Endothelial cell of umbilical vein (primary cell): Measurements from ENCODE around the gene SLFN14. TPM values are rescaled to one million over a fixed set of nuclear protein-coding genes. Genes with fewer than 3 reads are reported as not detected.

Experiments
- BruUV-seq: library from RNA; stranded (reverse); fragments of 400-500 nt; replicated peaks from 2 replicates; lab custom pipeline; 2021; lab: Mats Ljungman, UMichigan
- CTCF ChIA-PET: fragments of 300-600, 350-600 bp; sonication (Branson Sonifier 250); formaldehyde crosslinking; loops from one replicate; lab custom pipeline; 2021; ENCODE audit warnings: antibody characterized with exemption, inconsistent platforms; lab: Charles Lee
- POLR2A ChIA-PET: fragments of 300-600, 350-600 bp; sonication (Branson Sonifier 250); formaldehyde crosslinking; loops from one replicate; lab custom pipeline; 2021; ENCODE audit warnings: antibody characterized with exemption, inconsistent platforms; lab: Charles Lee
- DNase-seq: peaks from one replicate; pipeline ENCODE4 v3.0.0-alpha.2; 2011; ENCODE audit warnings: low read depth, low spot score
- FAIRE-seq: peaks from 2 replicates; lab custom pipeline; 2011; peaks lifted over from hg19 to GRCh38; lab: Jason Lieb, UNC
- H2AFZ ChIP-seq: 2 replicates; pipeline ENCODE4 v1.6.0; 2012; ENCODE audit warnings: low read depth, low read length, control low read depth, inconsistent platforms
- H3K27ac ChIP-seq: 2 replicates; pipeline ENCODE4 v1.5.1; 2011; ENCODE audit warnings: low read depth, mild to moderate bottlenecking, control low read depth, low read length, moderate library complexity; ENCODE audit not compliant: insufficient read depth
- H3K27me3 ChIP-seq, 2 experiments: 2 replicates each; pipeline versions ENCODE4 v1.6.0 to v1.6.1; 2011; ENCODE audit warnings: low read length in 2 of 2, mixed read lengths in 1 of 2; ENCODE audit not compliant: control insufficient read depth in 2 of 2, insufficient read depth in 2 of 2
- H3K36me3 ChIP-seq, 2 experiments: 2 replicates in 1 of 2; 3 replicates in 1 of 2; pipeline ENCODE4 v1.5.1; 2011; ENCODE audit warnings: low read length in 2 of 2, mild to moderate bottlenecking in 1 of 2, moderate library complexity in 1 of 2; ENCODE audit not compliant: control insufficient read depth in 2 of 2, insufficient read depth in 2 of 2; ENCODE audit errors: extremely low read depth in 1 of 2
- H3K4me1 ChIP-seq: 3 replicates; pipeline ENCODE4 v1.5.1; 2011; ENCODE audit warnings: mild to moderate bottlenecking, low read length; ENCODE audit not compliant: control insufficient read depth, insufficient read depth; ENCODE audit errors: extremely low read depth
- H3K4me2 ChIP-seq: 2 replicates; pipeline ENCODE4 v1.6.1; 2011; ENCODE audit warnings: low read length, control low read depth, mixed read lengths; ENCODE audit not compliant: insufficient read depth
- H3K4me3 ChIP-seq, 3 experiments: fragments of 200-600 bp in 1 of 3; sonication (generic), shearing (Covaris generic) in 1 of 3; replicated peaks in 1 of 3; 2 replicates each; pipeline ENCODE4 v1.5.1; 2011 to 2016; ENCODE audit warnings: control low read depth in 3 of 3, low read length in 3 of 3, mild to moderate bottlenecking in 2 of 3, inconsistent platforms in 1 of 3, low read depth in 1 of 3, moderate library complexity in 1 of 3; ENCODE audit not compliant: insufficient read depth in 1 of 3
- H3K79me2 ChIP-seq: 2 replicates; pipeline ENCODE4 v1.6.0; 2012; ENCODE audit warnings: low read length, inconsistent platforms; ENCODE audit not compliant: control insufficient read depth, insufficient read depth
- H3K9ac ChIP-seq: replicated peaks from 2 replicates; pipeline ENCODE3; 2011; ENCODE audit warnings: low read length, control low read depth; ENCODE audit not compliant: insufficient read depth; ENCODE audit errors: extremely low read depth
- H3K9me1 ChIP-seq: replicated peaks from 3 replicates; pipeline ENCODE4 v1.6.0; 2011; ENCODE audit warnings: mild to moderate bottlenecking, low read length; ENCODE audit not compliant: control insufficient read depth, insufficient read depth; ENCODE audit errors: extremely low read depth
- H3K9me3 ChIP-seq: replicated peaks from 2 replicates; pipeline ENCODE4 v1.5.1; 2012; ENCODE audit warnings: low read length, inconsistent platforms; ENCODE audit not compliant: control insufficient read depth, insufficient read depth
- H4K20me1 ChIP-seq: replicated peaks from 2 replicates; pipeline ENCODE3; 2011; ENCODE audit warnings: mild to moderate bottlenecking, low read length; ENCODE audit not compliant: control insufficient read depth, insufficient read depth; ENCODE audit errors: extremely low read depth
- CTCF ChIP-seq, 2 donors: IDR thresholded peaks; 1 replicate in 1 of 2; 2 replicates in 1 of 2; pipeline ENCODE4 v1.5.1; 2011; ENCODE audit warnings: low read length in 2 of 2, mild to moderate bottlenecking in 2 of 2, moderate library complexity in 2 of 2, control low read depth in 1 of 2, inconsistent platforms in 1 of 2, low read depth in 1 of 2; ENCODE audit not compliant: insufficient read depth in 1 of 2; ENCODE audit errors: extremely low read depth in 1 of 2
- EZH2 ChIP-seq: IDR thresholded peaks from 2 replicates; pipeline ENCODE4 v1.6.1; 2012; ENCODE audit warnings: borderline replicate concordance, low read depth, mild to moderate bottlenecking, moderate library complexity, low read length, inconsistent platforms; ENCODE audit not compliant: severe bottlenecking
- FOS ChIP-seq: IDR thresholded peaks from 2 replicates; pipeline ENCODE4 v1.6.1; 2011; ENCODE audit warnings: mild to moderate bottlenecking, low read length, moderate library complexity, borderline replicate concordance; ENCODE audit not compliant: insufficient read depth
- GATA2 ChIP-seq: IDR thresholded peaks from 2 replicates; pipeline ENCODE4 v1.7.0; 2011; ENCODE audit warnings: low read depth, mild to moderate bottlenecking, moderate library complexity, mixed read lengths, low read length; ENCODE audit not compliant: insufficient read length, insufficient read depth
- JUN ChIP-seq: IDR thresholded peaks from 2 replicates; pipeline ENCODE4 v1.6.1; 2011; ENCODE audit warnings: borderline replicate concordance, low read depth; ENCODE audit not compliant: insufficient read length, insufficient read depth
- MAX ChIP-seq: IDR thresholded peaks from 2 replicates; pipeline ENCODE4 v1.6.1; 2011; ENCODE audit not compliant: insufficient read depth, insufficient read length
- MYC ChIP-seq: IDR thresholded peaks from one replicate; pipeline ENCODE4 v1.6.1; 2011; ENCODE audit warnings: mild to moderate bottlenecking, low read depth, low read length
- POLR2A ChIP-seq: IDR thresholded peaks from 2 replicates; pipeline ENCODE4 v1.6.1; 2012; ENCODE audit warnings: low read depth, mild to moderate bottlenecking, control low read depth, low read length
- POLR2AphosphoS5 ChIP-seq: IDR thresholded peaks from 2 replicates; pipeline ENCODE4 v1.6.1; 2012; ENCODE audit warnings: low read depth, mild to moderate bottlenecking, control low read depth, low read length, moderate library complexity; ENCODE audit not compliant: insufficient read depth
- dilution Hi-C: fragments of 300-500 bp; cut with MboI; formaldehyde crosslinking; loops from one replicate; pipeline ENCODE4 v1.15.0; 2019; ENCODE audit warnings: low sequenced_read_pairs; ENCODE audit not compliant: extremely low pct_ligation_motif_present
- intact Hi-C: fragments of 100-400 bp; cut with micrococcal nuclease; formaldehyde crosslinking; loops from one replicate; pipeline ENCODE4 v1.10.0; 2022
- polyA plus RNA-seq, 4 experiments: library from polyadenylated mRNA; depleted of rRNA in 3 of 4; stranded (reverse) in 3 of 4; unstranded in 1 of 4; fragments of >200 nt; gene quantifications; 2 replicates each; pipeline versions ENCODE4 v1.2.1 to v1.2.3, GENCODE V29; 2011 to 2012; ENCODE audit warnings: missing spikeins in 1 of 4
- total RNA-seq: library from RNA; stranded (reverse); gene quantifications from 2 replicates; pipeline ENCODE4 v1.2.3, GENCODE V29; 2021

The SLFN14 gene
- total and polyA plus RNA-seq, 2 donors (not counting 3 experiments of a cell fraction or from before 2014, with no cell fraction given) = not detected

- H3K79me2 ChIP-seq = peaks cover 59% of the 10 kb centered on the region
- no peak overlapping the region for H2AFZ ChIP-seq
- FAIRE-seq = peak; percentile 86
- TF ChIP-seq FOS (peak; percentile 22), POLR2AphosphoS5 (no peak)
- ChIA-PET CTCF (interaction anchor here (0.7 to 2.1 kb wide), 9 partner anchors 10 to 159 kb away, joined by 3 to 8 read pairs (median 5); partner anchors contain the start of gene PEX12), POLR2A (interaction anchor here (1.0 kb wide), 1 partner anchor 10 kb away, joined by 5 read pairs; the partner anchor contains the start of gene PEX12)
- H3K4me1 ChIP-seq = peaks cover 19% of the 10 kb centered on the region
- TSS peak; percentile 44 for BruUV-seq
- H3K27me3 ChIP-seq = peaks cover 4 to 6% of the 10 kb centered on the region in 2 experiments
- peak overlapping the region; percentile 54 to 84 (median 70) for H3K4me3 ChIP-seq
- H4K20me1 ChIP-seq = peaks cover under 1% of the 10 kb centered on the region
- dilution Hi-C loops = no loop called here
- no peaks in the 10 kb centered on the region for H3K9me3 ChIP-seq
- H3K4me2 ChIP-seq = peak overlapping the region; percentile 83
- H3K9ac ChIP-seq = peak overlapping the region; percentile 95
- H3K36me3 ChIP-seq = no peaks in the 10 kb centered on the region
- peak overlapping the region; percentile 91 for H3K27ac ChIP-seq
- DNase-seq = peak; percentile 37
- no peaks in the 10 kb centered on the region for H3K9me1 ChIP-seq
- intact Hi-C loops = loop anchor here (5.0 kb wide), 2 partner anchors 216 to 346 kb away; partner anchors contain the start of genes SLFN11 and SLFN5
Observed at GRCh38 chr17:35588196-35588920, 27.7 kb upstream of the SLFN14 start.

- BruUV-seq = no TSS peak
- H2AFZ ChIP-seq = peak within 1 kb of the TSS; percentile 63
- TF ChIP-seq FOS = no peak
- peak; percentile 74 for TF ChIP-seq POLR2AphosphoS5
- peak; percentile 81 for TF ChIP-seq POLR2A
- no peak for TF ChIP-seq EZH2
- no peak for TF ChIP-seq MAX
- TF ChIP-seq JUN = peak; percentile 95
- no peak for TF ChIP-seq GATA2
- no peak for TF ChIP-seq CTCF (IDR thresholded peaks at IDR 0.05; ENCODE audit: extremely low read depth in 1 of 2, insufficient read depth in 1 of 2, low read depth in 1 of 2, low read length in 2 of 2)
- TF ChIP-seq MYC = peak; percentile 36
- no peaks in the 10 kb centered on the region for H4K20me1 ChIP-seq
- H3K27ac ChIP-seq = peak within 1 kb of the TSS; percentile 91
- H3K9ac ChIP-seq = peak within 1 kb of the TSS; percentile 95
- peaks cover 19% of the 10 kb centered on the region for H3K4me1 ChIP-seq
- peak within 1 kb of the TSS; percentile 83 for H3K4me2 ChIP-seq
- intact Hi-C loops = loop anchor here (1.0 to 5.0 kb wide), 6 partner anchors 9 to 345 kb away; partner anchors contain the start of genes PEX12, SLFN11, SLFN12 and SLFN5
- dilution Hi-C loops = no loop called here
- H3K36me3 ChIP-seq = no peaks in the 10 kb centered on the region
- H3K9me3 ChIP-seq = no peaks in the 10 kb centered on the region
- peaks cover 49% of the 10 kb centered on the region for H3K79me2 ChIP-seq
- peaks cover 4 to 6% of the 10 kb centered on the region in 2 experiments for H3K27me3 ChIP-seq
- no peaks in the 10 kb centered on the region for H3K9me1 ChIP-seq
- ChIA-PET POLR2A (interaction anchor here (1.0 kb wide), 1 partner anchor 8 kb away, joined by 4 read pairs; no protein-coding TSS in a partner anchor), CTCF (interaction anchor here (0.8 to 1.6 kb wide), 3 partner anchors 9 to 26 kb away, joined by 3 to 8 read pairs (median 6); partner anchors contain the start of gene PEX12)
- H3K4me3 ChIP-seq = peak within 1 kb of the TSS; percentile 54 to 84 (median 70)
- peak; percentile 99 for DNase-seq
- FAIRE-seq = peak; percentile 97
Observed at GRCh38 chr17:35587074-35587961, 26.7 kb upstream of the SLFN14 start, which contains the start of gene AP2B1. TSS of gene AP2B1 (plus strand) at chr17:35587322. CDS start at chr17:35594031, 6,709 bp downstream.
